HepG2 (cell line): ENCODE measurements around the gene DGCR6L. TPM values are rescaled to one million over a fixed set of nuclear protein-coding genes. Genes with fewer than 3 reads are reported as not detected.

Experiments
- ATAC-seq: fragments of 200-7000 bp; cut with Tn5 transposase; 3 replicates; pipeline ENCODE4 v1.9.1; 2020; ENCODE audit warnings: mild to moderate bottlenecking, moderate library complexity
- BruUV-seq: library from RNA; stranded (reverse); fragments of 400-500 nt; replicated peaks from 2 replicates; lab custom pipeline; 2021; lab: Mats Ljungman, UMichigan
- CTCF ChIA-PET: fragments of 300-600 bp; formaldehyde crosslinking; extraction: SDS; loops from one replicate; lab custom pipeline; 2021; ENCODE audit warnings: low total read pairs, inconsistent platforms, low intra/inter-chr PET ratio; lab: Yijun Ruan, JAX
- POLR2A ChIA-PET: fragments of 350-600 bp; sonication (Branson Sonifier 250); formaldehyde crosslinking; loops from one replicate; lab custom pipeline; 2020; ENCODE audit warnings: antibody characterized with exemption, inconsistent platforms; lab: Yijun Ruan, JAX
- DNase-seq: peaks from one replicate; pipeline ENCODE4 v3.0.0-alpha.2; 2015; ENCODE audit warnings: low spot score
- FAIRE-seq: peaks from 3 replicates; lab custom pipeline; 2011; peaks lifted over from hg19 to GRCh38; lab: Jason Lieb, UNC
- H2AFZ ChIP-seq: one replicate; pipeline ENCODE4 v1.6.1; 2011; ENCODE audit warnings: low read length, inconsistent platforms
- H3K27ac ChIP-seq: fragments of 300-600 bp; 3 replicates; pipeline ENCODE4 v1.8.0; 2011; ENCODE audit warnings: mixed run types, mild to moderate bottlenecking, mixed read lengths, low read length, inconsistent platforms; ENCODE audit not compliant: insufficient read depth; ENCODE audit errors: extremely low read length
- H3K27me3 ChIP-seq, 2 experiments: fragments of 200-600 bp in 1 of 2; 2 replicates in 1 of 2; 3 replicates in 1 of 2; pipeline versions ENCODE4 v1.6.0 to v1.8.0; 2011; ENCODE audit warnings: low read length in 2 of 2, mild to moderate bottlenecking in 2 of 2, moderate library complexity in 2 of 2, inconsistent platforms in 1 of 2; ENCODE audit not compliant: insufficient read depth in 2 of 2, control insufficient read depth in 1 of 2
- H3K36me3 ChIP-seq, 2 experiments: fragments of 200-600 bp in 1 of 2; replicated peaks in 1 of 2; 2 replicates in 1 of 2; 3 replicates in 1 of 2; pipeline versions ENCODE4 v1.5.1 to v1.8.0; 2011; ENCODE audit warnings: low read length in 2 of 2, inconsistent platforms in 1 of 2; ENCODE audit not compliant: insufficient read depth in 2 of 2, control insufficient read depth in 1 of 2
- H3K4me1 ChIP-seq: 2 replicates; pipeline ENCODE4 v1.5.1; 2012; ENCODE audit warnings: low read length, inconsistent platforms; ENCODE audit not compliant: insufficient read depth
- H3K4me2 ChIP-seq: 2 replicates; pipeline ENCODE4 v1.6.0; 2011; ENCODE audit warnings: low read depth, low read length, inconsistent platforms
- H3K4me3 ChIP-seq, 3 experiments: fragments of 200-600 bp in 1 of 3; sonication (generic), shearing (Covaris generic) in 1 of 3; replicated peaks in 1 of 3; 2 replicates each; pipeline ENCODE4 v1.5.1; 2011 to 2016; ENCODE audit warnings: low read length in 3 of 3, inconsistent platforms in 2 of 3, low read depth in 2 of 3, mild to moderate bottlenecking in 2 of 3, control low read depth in 1 of 3, mixed read lengths in 1 of 3; ENCODE audit not compliant: insufficient read depth in 1 of 3
- H3K79me2 ChIP-seq: one replicate; pipeline ENCODE4 v1.6.1; 2011; ENCODE audit warnings: low read length, inconsistent platforms; ENCODE audit not compliant: insufficient read depth
- H3K9ac ChIP-seq: 2 replicates; pipeline ENCODE4 v1.6.0; 2011; ENCODE audit warnings: mild to moderate bottlenecking, low read depth, low read length, inconsistent platforms; ENCODE audit not compliant: insufficient read depth
- H3K9me3 ChIP-seq: 2 replicates; pipeline ENCODE4 v1.5.1; 2012; ENCODE audit warnings: mild to moderate bottlenecking, low read length
- H4K20me1 ChIP-seq: 2 replicates; pipeline ENCODE4 v1.6.0; 2011; ENCODE audit warnings: inconsistent platforms, mild to moderate bottlenecking, low read length, moderate library complexity; ENCODE audit not compliant: insufficient read depth
- EEA1 ChIP-seq: sonication (generic); formaldehyde crosslinking; IDR thresholded peaks from 2 replicates; pipeline ENCODE4 v1.5.1; 2020; ENCODE audit warnings: mild to moderate bottlenecking, missing genetic modification reagents, borderline replicate concordance
- NRL ChIP-seq: sonication (generic); formaldehyde crosslinking; IDR thresholded peaks from 2 replicates; pipeline ENCODE4 v1.5.0; 2020; ENCODE audit warnings: missing genetic modification reagents, mild to moderate bottlenecking, moderate library complexity, borderline replicate concordance
- ZC3H4 ChIP-seq: sonication (generic); formaldehyde crosslinking; IDR thresholded peaks from 2 replicates; pipeline ENCODE4 v1.4.0; 2020; ENCODE audit warnings: missing genetic modification reagents, borderline replicate concordance
- ZNF781 ChIP-seq: sonication (generic); formaldehyde crosslinking; IDR thresholded peaks from 2 replicates; pipeline ENCODE4 v1.5.1; 2020; ENCODE audit warnings: borderline replicate concordance, mild to moderate bottlenecking, missing genetic modification reagents; ENCODE audit errors: not compliant biosample characterization
- ZSCAN20 ChIP-seq: sonication (generic); formaldehyde crosslinking; IDR thresholded peaks from 2 replicates; pipeline ENCODE4 v1.4.0; 2020; ENCODE audit warnings: missing genetic modification reagents, mild to moderate bottlenecking, borderline replicate concordance
- WGBS: methylation state at CpG from one replicate; pipeline ENCODE4 v1.1.6; 2017; ENCODE audit warnings: low lambda C conversion rate; 5-methylcytosine and 5-hydroxymethylcytosine counted together
- in situ Hi-C: cut with HindIII; loops from 2 replicates; pipeline ENCODE4 v1.10.0; 2017; ENCODE audit warnings: low pct_unique_long_range_greater_than_20kb; ENCODE audit not compliant: extremely low pct_ligation_motif_present
- intact Hi-C: fragments of 100-400 bp; cut with micrococcal nuclease; formaldehyde crosslinking; loops from one replicate; pipeline ENCODE4 v1.10.0; 2022; ENCODE audit not compliant: unreplicated experiment
- polyA plus RNA-seq, 8 experiments: library from polyadenylated mRNA; depleted of rRNA in 3 of 8; stranded (reverse) in 7 of 8; unstranded in 1 of 8; fragments of >200 nt; fragmentation: Illumina TruSeq in 4 of 8; extraction: Trizol in 4 of 8; gene quantifications; 2 replicates each; pipeline versions ENCODE4 v1.2.1 to v1.2.3, GENCODE V29; 2011 to 2016; ENCODE audit warnings: low read depth in 4 of 8, missing spikeins in 1 of 8, mixed read lengths in 1 of 8; ENCODE audit not compliant: insufficient read depth in 1 of 8
- total RNA-seq, 5 experiments: library from RNA; depleted of rRNA; stranded (reverse); fragments of >200 nt; fragmentation: Illumina TruSeq; extraction: Trizol; gene quantifications; 2 replicates each; pipeline ENCODE4 v1.2.3, GENCODE V29; 2016; ENCODE audit warnings: low read depth in 1 of 5
- TF ChIP-seq, protein P1 (sequence below): sonication (generic); formaldehyde crosslinking; IDR thresholded peaks from 2 replicates; pipeline ENCODE4 v1.5.0; 2020; ENCODE audit warnings: missing genetic modification reagents
- TF ChIP-seq, protein P2 (sequence below): IDR thresholded peaks from 2 replicates; pipeline ENCODE4 v1.6.1; 2016; ENCODE audit warnings: control low read depth
- TF ChIP-seq, protein P3 (sequence below): sonication (generic); formaldehyde crosslinking; IDR thresholded peaks from 2 replicates; pipeline ENCODE4 v1.5.0; 2020; ENCODE audit warnings: mild to moderate bottlenecking, missing genetic modification reagents

DGCR6L gene
- total and polyA plus RNA-seq, 2 of the 13 experiments (the other 11 are each of a cell fraction or from before 2014, with no cell fraction given), result 17.5 to 35.3 TPM

DNA sequence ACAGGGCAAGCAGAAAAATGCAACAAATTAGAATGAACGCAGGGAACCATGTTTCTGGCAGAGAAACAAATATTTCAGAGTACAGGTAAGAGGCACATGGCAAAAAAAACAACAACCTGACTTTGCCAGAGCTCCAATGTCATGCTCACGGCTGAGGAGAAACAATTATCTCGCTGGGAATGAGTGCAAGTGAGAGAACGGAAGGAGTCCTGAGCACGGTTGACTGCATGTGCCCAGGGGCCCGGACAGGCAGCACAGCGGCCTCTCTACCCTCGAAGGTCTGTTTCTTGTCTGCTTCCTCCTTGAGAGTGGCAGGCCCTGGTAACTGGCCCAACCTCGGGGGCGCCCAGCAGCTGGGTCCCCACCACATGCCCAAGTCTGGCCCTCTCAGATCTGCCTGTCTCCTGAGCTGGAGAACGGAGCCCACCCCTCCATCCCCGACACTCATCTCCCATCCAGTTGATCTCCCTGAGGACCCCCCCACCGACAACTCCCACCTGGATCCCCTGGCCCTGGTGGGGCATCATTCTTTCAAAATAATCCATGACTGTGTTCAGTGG lies 27.1 kb downstream of the DGCR6L start:
- no peak for TF ChIP-seq ZC3H4 (CRISPR knock-in tag)
- no peak for TF ChIP-seq ZNF781 (CRISPR knock-in tag)
- TF ChIP-seq, protein P1, sequence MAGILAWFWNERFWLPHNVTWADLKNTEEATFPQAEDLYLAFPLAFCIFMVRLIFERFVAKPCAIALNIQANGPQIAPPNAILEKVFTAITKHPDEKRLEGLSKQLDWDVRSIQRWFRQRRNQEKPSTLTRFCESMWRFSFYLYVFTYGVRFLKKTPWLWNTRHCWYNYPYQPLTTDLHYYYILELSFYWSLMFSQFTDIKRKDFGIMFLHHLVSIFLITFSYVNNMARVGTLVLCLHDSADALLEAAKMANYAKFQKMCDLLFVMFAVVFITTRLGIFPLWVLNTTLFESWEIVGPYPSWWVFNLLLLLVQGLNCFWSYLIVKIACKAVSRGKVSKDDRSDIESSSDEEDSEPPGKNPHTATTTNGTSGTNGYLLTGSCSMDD (CRISPR knock-in tag), result no peak
- TF ChIP-seq ZSCAN20 (CRISPR knock-in tag), result no peak
- TF ChIP-seq NRL (CRISPR knock-in tag), result no peak
- TF ChIP-seq, protein P2, sequence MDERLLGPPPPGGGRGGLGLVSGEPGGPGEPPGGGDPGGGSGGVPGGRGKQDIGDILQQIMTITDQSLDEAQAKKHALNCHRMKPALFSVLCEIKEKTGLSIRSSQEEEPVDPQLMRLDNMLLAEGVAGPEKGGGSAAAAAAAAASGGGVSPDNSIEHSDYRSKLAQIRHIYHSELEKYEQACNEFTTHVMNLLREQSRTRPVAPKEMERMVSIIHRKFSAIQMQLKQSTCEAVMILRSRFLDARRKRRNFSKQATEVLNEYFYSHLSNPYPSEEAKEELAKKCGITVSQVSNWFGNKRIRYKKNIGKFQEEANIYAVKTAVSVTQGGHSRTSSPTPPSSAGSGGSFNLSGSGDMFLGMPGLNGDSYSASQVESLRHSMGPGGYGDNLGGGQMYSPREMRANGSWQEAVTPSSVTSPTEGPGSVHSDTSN (CRISPR knock-in tag), result no peak
- TF ChIP-seq EEA1, result no peak
- TF ChIP-seq, protein P3, sequence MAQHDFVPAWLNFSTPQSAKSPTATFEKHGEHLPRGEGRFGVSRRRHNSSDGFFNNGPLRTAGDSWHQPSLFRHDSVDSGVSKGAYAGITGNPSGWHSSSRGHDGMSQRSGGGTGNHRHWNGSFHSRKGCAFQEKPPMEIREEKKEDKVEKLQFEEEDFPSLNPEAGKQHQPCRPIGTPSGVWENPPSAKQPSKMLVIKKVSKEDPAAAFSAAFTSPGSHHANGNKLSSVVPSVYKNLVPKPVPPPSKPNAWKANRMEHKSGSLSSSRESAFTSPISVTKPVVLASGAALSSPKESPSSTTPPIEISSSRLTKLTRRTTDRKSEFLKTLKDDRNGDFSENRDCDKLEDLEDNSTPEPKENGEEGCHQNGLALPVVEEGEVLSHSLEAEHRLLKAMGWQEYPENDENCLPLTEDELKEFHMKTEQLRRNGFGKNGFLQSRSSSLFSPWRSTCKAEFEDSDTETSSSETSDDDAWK (CRISPR knock-in tag), result no peak
- H3K9me3 ChIP-seq, result no peaks in the 10 kb centered on the region
- H3K79me2 ChIP-seq, result no peaks in the 10 kb centered on the region
- no peak overlapping the region for H3K4me3 ChIP-seq
- ATAC-seq, result no peak
- no peaks in the 10 kb centered on the region for H3K4me1 ChIP-seq
- H3K36me3 ChIP-seq, result no peaks in the 10 kb centered on the region
- H3K27me3 ChIP-seq, result peaks cover 8 to 70% of the 10 kb centered on the region in 2 experiments; a peak in 4 of 5 replicates
- intact Hi-C loops (no loop called here), in situ Hi-C loops (loop anchor here (25.0 kb wide), 1 partner anchor 1330 kb away; no protein-coding TSS in a partner anchor)
- ChIA-PET POLR2A (no interaction called here), CTCF (no interaction called here)
- H3K9ac ChIP-seq, result no peak overlapping the region
- WGBS, result 15% methylated on average over 11 of the region's 13 CpGs
- H3K27ac ChIP-seq, result no peak overlapping the region
- H4K20me1 ChIP-seq, result no peaks in the 10 kb centered on the region
- FAIRE-seq, result no peak
- H3K4me2 ChIP-seq, result no peak overlapping the region
- no peak for DNase-seq
- BruUV-seq, result no TSS peak
- H2AFZ ChIP-seq, result no peak overlapping the region
